Measurements from ENCODE around the gene HPS3.
"Not testable (repeated sequence)": the region's sequence is repeated elsewhere in the genome, so short reads cannot be mapped to it uniquely, and the experiment has no call there.

HPS3 gene

GRCh38 chr3:149129326-149130205 lies at the start of gene HPS3:
HPS3 (plus strand) TSS chr3:149129638; CDS start chr3:149129724, 86 bp downstream.
- peak; percentile 50 to 72 for DNase-seq (ENCODE audit: low read depth in 2 of 2)

- no peak for DNase-seq (ENCODE audit: low read depth in 2 of 2)
Observed at GRCh38 chr3:149080011-149080698, 49.3 kb upstream of the HPS3 start.

- no peak for DNase-seq (ENCODE audit: low read depth in 2 of 2)
Observed at GRCh38 chr3:149080699-149081091, 48.7 kb upstream of the HPS3 start.

GRCh38 chr3:149081772-149082171 lies 47.7 kb upstream of the HPS3 start:
- no peak for DNase-seq (ENCODE audit: low read depth in 2 of 2)

GRCh38 chr3:149085828-149086231 lies 43.6 kb upstream of the HPS3 start:
- DNase-seq (ENCODE audit: low read depth in 2 of 2), result no peak

- DNase-seq (ENCODE audit: low read depth in 2 of 2), result peak; percentile 85 to 86
Observed at GRCh38 chr3:149086232-149086988, 43.0 kb upstream of the HPS3 start, which contains the start of gene HLTF. HLTF (minus strand) TSS chr3:149086533; CDS start chr3:149086336, 197 bp downstream.

- DNase-seq (ENCODE audit: low read depth in 2 of 2), result no peak
Observed at GRCh38 chr3:149087208-149087607, 42.2 kb upstream of the HPS3 start.

GRCh38 chr3:149089395-149089794 lies 40.0 kb upstream of the HPS3 start:
- DNase-seq (ENCODE audit: low read depth in 2 of 2), result no peak

GRCh38 chr3:149090461-149090860 lies 39.0 kb upstream of the HPS3 start:
- no peak for DNase-seq (ENCODE audit: low read depth in 2 of 2)

- DNase-seq (ENCODE audit: low read depth in 2 of 2), result no peak
Observed at GRCh38 chr3:149090907-149091306, 38.5 kb upstream of the HPS3 start.

GRCh38 chr3:149091983-149092382 lies 37.5 kb upstream of the HPS3 start:
- DNase-seq (ENCODE audit: low read depth in 2 of 2), result no peak

- DNase-seq (ENCODE audit: low read depth in 2 of 2), result no peak
Observed at GRCh38 chr3:149095487-149095886, 34.0 kb upstream of the HPS3 start.

- not testable (repeated sequence) for DNase-seq (ENCODE audit: low read depth in 2 of 2)
Observed at GRCh38 chr3:149097987-149098386, 31.5 kb upstream of the HPS3 start.

GRCh38 chr3:149101154-149101553 lies 28.3 kb upstream of the HPS3 start:
- no peak for DNase-seq (ENCODE audit: low read depth in 2 of 2)

GRCh38 chr3:149101641-149102040 lies 27.8 kb upstream of the HPS3 start:
- DNase-seq (ENCODE audit: low read depth in 2 of 2), result no peak

GRCh38 chr3:149104484-149104883 lies 25.0 kb upstream of the HPS3 start:
- DNase-seq (ENCODE audit: low read depth in 2 of 2), result no peak

GRCh38 chr3:149114458-149114857 lies 15.0 kb upstream of the HPS3 start:
- no peak for DNase-seq (ENCODE audit: low read depth in 2 of 2)

GRCh38 chr3:149115114-149115513 lies 14.3 kb upstream of the HPS3 start:
- no peak for DNase-seq (ENCODE audit: low read depth in 2 of 2)

GRCh38 chr3:149118724-149119123 lies 10.7 kb upstream of the HPS3 start:
- no peak for DNase-seq (ENCODE audit: low read depth in 2 of 2)

- no peak for DNase-seq (ENCODE audit: low read depth in 2 of 2)
Observed at GRCh38 chr3:149119466-149119865, 10.0 kb upstream of the HPS3 start.

GRCh38 chr3:149120051-149120972 lies 9.1 kb upstream of the HPS3 start:
- peak in 1 of 2 donors; percentile 9 for DNase-seq (ENCODE audit: low read depth in 2 of 2)
